SK-N-SH (cell line): Measurements from ENCODE around the gene CCDC178. TPM values are rescaled to one million over a fixed set of nuclear protein-coding genes. Genes with fewer than 3 reads are reported as not detected.

Experiments used
- CTCF ChIA-PET: fragments of 300-600, 350-600 bp; formaldehyde crosslinking; extraction: SDS; loops from one replicate; lab custom pipeline; 2021; lab: Yijun Ruan, JAX
- POLR2A ChIA-PET: fragments of 350-600 bp; sonication (Branson Sonifier 250); formaldehyde crosslinking; extraction: SDS; loops from one replicate; lab custom pipeline; 2020; ENCODE audit warnings: antibody characterized with exemption, inconsistent platforms; lab: Yijun Ruan, JAX
- DNase-seq: peaks from one replicate; pipeline ENCODE4 v3.0.0; 2012
- H2AFZ ChIP-seq: fragments of 200-600 bp; sonication (generic); 2 replicates; pipeline ENCODE4 v1.8.1; 2016; ENCODE audit warnings: antibody characterized with exemption, mild to moderate bottlenecking, low read depth
- H3F3A ChIP-seq: fragments of 200-600 bp; sonication (generic); replicated peaks from 2 replicates; pipeline ENCODE3; 2016; ENCODE audit warnings: antibody characterized with exemption, mild to moderate bottlenecking; ENCODE audit not compliant: insufficient read depth
- H3K27ac ChIP-seq, 2 experiments: fragments of 200-500 bp in 1 of 2; fragments of 200-600 bp in 1 of 2; sonication (Bioruptor generic) in 1 of 2; sonication (generic), shearing (Covaris generic) in 1 of 2; 2 replicates each; pipeline versions ENCODE4 v1.5.1 to v1.6.1; 2014 to 2016; ENCODE audit warnings: low read depth in 2 of 2, inconsistent platforms in 1 of 2, low read length in 1 of 2, mild to moderate bottlenecking in 1 of 2, mixed read lengths in 1 of 2
- H3K27me3 ChIP-seq: fragments of 200-600 bp; sonication (generic), shearing (Covaris generic); 2 replicates; pipeline ENCODE4 v1.6.1; 2016; ENCODE audit warnings: mixed run types; ENCODE audit not compliant: insufficient read depth
- H3K36me3 ChIP-seq, 2 experiments: fragments of 200-500 bp in 1 of 2; fragments of 200-600 bp in 1 of 2; sonication (Bioruptor generic) in 1 of 2; sonication (generic) in 1 of 2; replicated peaks in 1 of 2; 2 replicates each; pipeline versions ENCODE3 to v1.5.1; 2014 to 2016; ENCODE audit warnings: low read length in 1 of 2, mild to moderate bottlenecking in 1 of 2; ENCODE audit not compliant: insufficient read depth in 2 of 2, control insufficient read depth in 1 of 2
- H3K4me1 ChIP-seq, 2 experiments: fragments of 200-500 bp in 1 of 2; fragments of 200-600 bp in 1 of 2; sonication (Bioruptor generic) in 1 of 2; sonication (generic), shearing (Covaris generic) in 1 of 2; 2 replicates each; pipeline versions ENCODE4 v1.5.1 to v1.6.1; 2014 to 2016; ENCODE audit warnings: low read depth in 1 of 2, low read length in 1 of 2, mixed run types in 1 of 2; ENCODE audit not compliant: insufficient read depth in 2 of 2, control insufficient read depth in 1 of 2
- H3K4me2 ChIP-seq: fragments of 200-600 bp; sonication (generic), shearing (Covaris generic); 2 replicates; pipeline ENCODE4 v1.6.1; 2017; ENCODE audit warnings: mixed run types
- H3K4me3 ChIP-seq, 2 experiments: fragments of 200-500 bp in 1 of 2; fragments of 200-600 bp in 1 of 2; sonication (Bioruptor generic) in 1 of 2; sonication (generic), shearing (Covaris generic) in 1 of 2; 2 replicates each; pipeline versions ENCODE4 v1.5.1 to v1.8.1; 2014 to 2016; ENCODE audit warnings: low read depth in 2 of 2, inconsistent platforms in 1 of 2, low read length in 1 of 2, mild to moderate bottlenecking in 1 of 2, mixed read lengths in 1 of 2, moderate library complexity in 1 of 2
- H3K79me2 ChIP-seq: fragments of 200-600 bp; sonication (generic); 2 replicates; pipeline ENCODE4 v1.8.1; 2017; ENCODE audit warnings: mild to moderate bottlenecking; ENCODE audit not compliant: insufficient read depth
- H3K9ac ChIP-seq: fragments of 200-600 bp; sonication (generic); 2 replicates; pipeline ENCODE4 v1.6.1; 2017; ENCODE audit warnings: mixed run types
- H3K9me2 ChIP-seq: fragments of 200-600 bp; sonication (generic); 2 replicates; pipeline ENCODE4 v1.6.1; 2017; ENCODE audit warnings: mixed run types
- H3K9me3 ChIP-seq: fragments of 200-600 bp; sonication (generic); 2 replicates; pipeline ENCODE4 v1.6.1; 2017; ENCODE audit warnings: mixed run types, mild to moderate bottlenecking, moderate library complexity
- H4K20me1 ChIP-seq: fragments of 200-600 bp; sonication (generic); 2 replicates; pipeline ENCODE4 v1.6.1; 2017; ENCODE audit warnings: mild to moderate bottlenecking, mixed run types; ENCODE audit not compliant: insufficient read depth
- CHD2 ChIP-seq: fragments of 150-350 bp; IDR thresholded peaks from 2 replicates; pipeline ENCODE4 v1.6.1; 2018; ENCODE audit warnings: low read length; ENCODE audit not compliant: partially characterized antibody
- CTCF ChIP-seq: fragments of 200-600 bp; sonication (generic); IDR thresholded peaks from 2 replicates; pipeline ENCODE4 v1.6.1; 2017; ENCODE audit warnings: antibody characterized with exemption, mild to moderate bottlenecking, moderate library complexity
- ELF1 ChIP-seq: IDR thresholded peaks from 2 replicates; pipeline ENCODE4 v1.4.0; 2012
- EP300 ChIP-seq, 2 experiments: IDR thresholded peaks; 2 replicates each; pipeline versions ENCODE4 v1.4.0 to v1.6.1; 2012; ENCODE audit warnings: borderline replicate concordance in 1 of 2, low read depth in 1 of 2, low read length in 1 of 2
- FOSL2 ChIP-seq: IDR thresholded peaks from 2 replicates; pipeline ENCODE4 v1.4.0; 2012; ENCODE audit warnings: low read depth, mild to moderate bottlenecking, moderate library complexity, borderline replicate concordance
- FOXM1 ChIP-seq: IDR thresholded peaks from 2 replicates; pipeline ENCODE4 v1.4.0; 2012; ENCODE audit warnings: low read depth, mild to moderate bottlenecking
- POLR2AphosphoS5 ChIP-seq: IDR thresholded peaks from 2 replicates; pipeline ENCODE4 v1.6.1; 2012; ENCODE audit warnings: low read depth, low read length
- REST ChIP-seq: IDR thresholded peaks from 2 replicates; pipeline ENCODE4 v1.6.1; 2012; ENCODE audit warnings: mild to moderate bottlenecking, low read depth, low read length, moderate library complexity
- SMC3 ChIP-seq: IDR thresholded peaks from 2 replicates; pipeline ENCODE4 v1.6.1; 2012; ENCODE audit warnings: low read depth, low read length, improper control_type of control experiment
- YY1 ChIP-seq: IDR thresholded peaks from 2 replicates; pipeline ENCODE4 v1.4.0; 2012; ENCODE audit warnings: low read depth, mild to moderate bottlenecking
- WGBS: methylation state at CpG from one replicate; pipeline ENCODE4 v1.1.6; 2017; ENCODE audit warnings: low lambda C conversion rate; 5-methylcytosine and 5-hydroxymethylcytosine counted together
- polyA plus RNA-seq, 3 experiments: library from polyadenylated mRNA; depleted of rRNA; stranded (reverse); fragments of >200 nt; gene quantifications; 2 replicates each; pipeline ENCODE4 v1.2.3, GENCODE V29; 2012

CCDC178 gene
- polyA plus RNA-seq, 1 of the 3 experiments (the other 2 are of a cell fraction) = not detected

- POLR2A ChIA-PET = no interaction called here
These were observed 307.9 kb downstream of the CCDC178 start for GRCh38 chr18:33132657-33133056.

More at GRCh38 chr18:33132657-33133056, 307.9 kb downstream of the CCDC178 start:
- no peaks in the 10 kb centered on the region for H3F3A ChIP-seq
- no peaks in the 10 kb centered on the region for H3K9me3 ChIP-seq
- no peaks in the 10 kb centered on the region for H3K4me1 ChIP-seq
- no peak overlapping the region for H3K4me3 ChIP-seq
- no peak for DNase-seq
- no peak overlapping the region for H3K27ac ChIP-seq
- no peaks in the 10 kb centered on the region for H3K27me3 ChIP-seq
- H3K79me2 ChIP-seq = no peaks in the 10 kb centered on the region
- no peaks in the 10 kb centered on the region for H4K20me1 ChIP-seq
- CTCF ChIA-PET = no interaction called here
- H3K9me2 ChIP-seq = no peaks in the 10 kb centered on the region
- no peaks in the 10 kb centered on the region for H3K36me3 ChIP-seq
- no peak overlapping the region for H2AFZ ChIP-seq
- no peak overlapping the region for H3K9ac ChIP-seq
- WGBS = 18% methylated on average over 2 of the region's 2 CpGs
- TF ChIP-seq EP300 (IDR thresholded peaks at IDR 0.05; ENCODE audit: borderline replicate concordance in 1 of 2, low read depth in 1 of 2, low read length in 1 of 2) (no peak), YY1 (no peak), ELF1 (no peak), CTCF (no peak), SMC3 (no peak), POLR2AphosphoS5 (no peak), FOSL2 (no peak), REST (no peak), FOXM1 (no peak), CHD2 (no peak)
- no peak overlapping the region for H3K4me2 ChIP-seq
